GM23338 (cell line): ENCODE data around the gene MPP2. TPM values are rescaled to one million over a fixed set of nuclear protein-coding genes. Genes with fewer than 3 reads are reported as not detected.

Source experiments
- ATAC-seq: fragments of 200-7000 bp; cut with Tn5 transposase; 3 replicates; pipeline ENCODE4 v1.9.1; 2020
- DNase-seq: peaks from one replicate; pipeline ENCODE4 v3.0.0-alpha.2; 2015; ENCODE audit warnings: low spot score
- H2AFZ ChIP-seq: fragments of 200-600 bp; sonication (generic); 2 replicates; pipeline ENCODE4 v1.8.0; 2016; ENCODE audit warnings: antibody characterized with exemption, mild to moderate bottlenecking, moderate library complexity
- H3F3A ChIP-seq: fragments of 200-600 bp; sonication (generic); replicated peaks from 2 replicates; pipeline ENCODE4 v1.8.0; 2017; ENCODE audit warnings: antibody characterized with exemption, mixed run types, low read depth
- H3K27ac ChIP-seq: fragments of 200-600 bp; sonication (generic); 2 replicates; pipeline ENCODE4 v1.6.1; 2016; ENCODE audit warnings: low read depth
- H3K27me3 ChIP-seq: fragments of 200-600 bp; sonication (generic); 2 replicates; pipeline ENCODE4 v1.8.0; 2016; ENCODE audit warnings: mild to moderate bottlenecking, mixed run types, moderate library complexity; ENCODE audit not compliant: insufficient read depth
- H3K36me3 ChIP-seq: fragments of 200-600 bp; sonication (generic); 2 replicates; pipeline ENCODE4 v1.8.0; 2016; ENCODE audit warnings: mild to moderate bottlenecking; ENCODE audit not compliant: insufficient read depth
- H3K4me1 ChIP-seq: fragments of 200-600 bp; sonication (generic); 2 replicates; pipeline ENCODE4 v1.8.0; 2016; ENCODE audit warnings: mild to moderate bottlenecking, moderate library complexity; ENCODE audit not compliant: insufficient read depth
- H3K4me2 ChIP-seq: fragments of 200-600 bp; sonication (generic); 2 replicates; pipeline ENCODE4 v1.7.1; 2017; ENCODE audit warnings: mixed run types
- H3K4me3 ChIP-seq: fragments of 200-600 bp; sonication (generic); 2 replicates; pipeline ENCODE4 v1.6.1; 2016; ENCODE audit warnings: mixed run types
- H3K79me2 ChIP-seq: fragments of 200-600 bp; sonication (generic); replicated peaks from 2 replicates; pipeline ENCODE4 v1.8.0; 2017; ENCODE audit warnings: mild to moderate bottlenecking; ENCODE audit not compliant: insufficient read depth
- H3K9me2 ChIP-seq: fragments of 200-600 bp; sonication (generic); 2 replicates; pipeline ENCODE4 v1.8.0; 2017; ENCODE audit not compliant: insufficient read depth
- H4K20me1 ChIP-seq: fragments of 200-600 bp; sonication (generic); replicated peaks from 2 replicates; pipeline ENCODE4 v1.8.0; 2017; ENCODE audit warnings: mild to moderate bottlenecking; ENCODE audit not compliant: insufficient read depth
- H3K27ac Mint-ChIP-seq: 2 replicates; pipeline ENCODE4 v1.8.0; 2020; ENCODE audit warnings: inconsistent platforms, mild to moderate bottlenecking, moderate library complexity, mixed read lengths
- H3K27me3 Mint-ChIP-seq: 3 replicates; pipeline ENCODE4 v1.8.0; 2022; ENCODE audit warnings: low read depth, mild to moderate bottlenecking, moderate library complexity, mixed read lengths, inconsistent platforms; ENCODE audit not compliant: insufficient read depth, poor library complexity
- H3K36me3 Mint-ChIP-seq: 3 replicates; pipeline ENCODE4 v1.8.0; 2021; ENCODE audit warnings: low read depth, mild to moderate bottlenecking, inconsistent platforms, moderate library complexity, mixed read lengths
- H3K4me1 Mint-ChIP-seq: 3 replicates; pipeline ENCODE4 v1.8.0; 2020; ENCODE audit warnings: mild to moderate bottlenecking, inconsistent platforms, mixed read lengths
- H3K4me3 Mint-ChIP-seq: 3 replicates; pipeline ENCODE4 v1.8.0; 2021; ENCODE audit warnings: moderate library complexity, mild to moderate bottlenecking, inconsistent platforms, mixed read lengths
- H3K9me3 Mint-ChIP-seq: 3 replicates; pipeline ENCODE4 v1.8.0; 2020; ENCODE audit warnings: moderate library complexity, mild to moderate bottlenecking, inconsistent platforms, mixed read lengths
- CREB1 ChIP-seq: fragments of 250-450 bp; sonication (Bioruptor Pico); IDR thresholded peaks from 2 replicates; pipeline ENCODE4 v1.5.0; 2020; ENCODE audit warnings: low read depth, mild to moderate bottlenecking, moderate library complexity
- CTCF ChIP-seq, 2 experiments: fragments of 200-600 bp in 1 of 2; sonication (generic) in 1 of 2; conservative IDR thresholded peaks; 2 replicates each; pipeline versions ENCODE4 v1.5.1 to v1.6.1; 2016 to 2017; ENCODE audit warnings: antibody characterized with exemption in 2 of 2, low read depth in 2 of 2, mild to moderate bottlenecking in 2 of 2, moderate library complexity in 1 of 2
- EZH2 ChIP-seq: fragments of 200-600 bp; sonication (generic); IDR thresholded peaks from one replicate; pipeline ENCODE4 v1.8.0; 2017; ENCODE audit warnings: antibody characterized with exemption, mild to moderate bottlenecking, low read depth; ENCODE audit not compliant: unreplicated experiment
- EZH2phosphoT487 ChIP-seq: fragments of 200-600 bp; sonication (generic); IDR thresholded peaks from one replicate; pipeline ENCODE4 v1.8.1; 2018; ENCODE audit warnings: antibody characterized with exemption; ENCODE audit not compliant: unreplicated experiment
- JUNB ChIP-seq: IDR thresholded peaks from one replicate; pipeline ENCODE4 v1.6.1; 2016; ENCODE audit warnings: antibody characterized with exemption; ENCODE audit not compliant: unreplicated experiment
- POLR2AphosphoS5 ChIP-seq: IDR thresholded peaks from 2 replicates; pipeline ENCODE4 v1.6.1; 2016; ENCODE audit warnings: antibody characterized with exemption, low read depth
- STAT1 ChIP-seq: IDR thresholded peaks from one replicate; pipeline ENCODE4 v1.6.1; 2016; ENCODE audit warnings: antibody characterized with exemption; ENCODE audit not compliant: unreplicated experiment
- ZNF114 ChIP-seq: fragments of 250-450 bp; sonication (Bioruptor Pico); IDR thresholded peaks from 2 replicates; pipeline ENCODE4 v1.5.0; 2020; ENCODE audit warnings: mild to moderate bottlenecking, moderate library complexity
- polyA plus RNA-seq: library from polyadenylated mRNA; unstranded; fragments of >200 nt; fragmentation: Nextera tagmentation; extraction: Ambion mirVana; gene quantifications from 2 replicates; pipeline ENCODE4 v1.2.1, GENCODE V29; 2016
- total RNA-seq: library from RNA; depleted of rRNA; stranded (reverse); fragments of >200 nt; shearing (Covaris generic); gene quantifications from 2 replicates; pipeline ENCODE4 v1.2.3, GENCODE V29; 2014
- TF ChIP-seq, protein P1 (sequence below): IDR thresholded peaks from one replicate; pipeline ENCODE4 v1.6.1; 2018; ENCODE audit warnings: antibody characterized with exemption; ENCODE audit not compliant: unreplicated experiment
- TF ChIP-seq, protein P2 (sequence below): IDR thresholded peaks from 2 replicates; pipeline ENCODE4 v1.6.1; 2016; ENCODE audit warnings: antibody characterized with exemption

Gene MPP2
- total and polyA plus RNA-seq, 2 experiments from 2014 or later, result 7.8 to 20.7 TPM

GRCh38 chr17:43874293-43874692, 33.0 kb downstream of the MPP2 start (continued):
- TF ChIP-seq, protein P1, sequence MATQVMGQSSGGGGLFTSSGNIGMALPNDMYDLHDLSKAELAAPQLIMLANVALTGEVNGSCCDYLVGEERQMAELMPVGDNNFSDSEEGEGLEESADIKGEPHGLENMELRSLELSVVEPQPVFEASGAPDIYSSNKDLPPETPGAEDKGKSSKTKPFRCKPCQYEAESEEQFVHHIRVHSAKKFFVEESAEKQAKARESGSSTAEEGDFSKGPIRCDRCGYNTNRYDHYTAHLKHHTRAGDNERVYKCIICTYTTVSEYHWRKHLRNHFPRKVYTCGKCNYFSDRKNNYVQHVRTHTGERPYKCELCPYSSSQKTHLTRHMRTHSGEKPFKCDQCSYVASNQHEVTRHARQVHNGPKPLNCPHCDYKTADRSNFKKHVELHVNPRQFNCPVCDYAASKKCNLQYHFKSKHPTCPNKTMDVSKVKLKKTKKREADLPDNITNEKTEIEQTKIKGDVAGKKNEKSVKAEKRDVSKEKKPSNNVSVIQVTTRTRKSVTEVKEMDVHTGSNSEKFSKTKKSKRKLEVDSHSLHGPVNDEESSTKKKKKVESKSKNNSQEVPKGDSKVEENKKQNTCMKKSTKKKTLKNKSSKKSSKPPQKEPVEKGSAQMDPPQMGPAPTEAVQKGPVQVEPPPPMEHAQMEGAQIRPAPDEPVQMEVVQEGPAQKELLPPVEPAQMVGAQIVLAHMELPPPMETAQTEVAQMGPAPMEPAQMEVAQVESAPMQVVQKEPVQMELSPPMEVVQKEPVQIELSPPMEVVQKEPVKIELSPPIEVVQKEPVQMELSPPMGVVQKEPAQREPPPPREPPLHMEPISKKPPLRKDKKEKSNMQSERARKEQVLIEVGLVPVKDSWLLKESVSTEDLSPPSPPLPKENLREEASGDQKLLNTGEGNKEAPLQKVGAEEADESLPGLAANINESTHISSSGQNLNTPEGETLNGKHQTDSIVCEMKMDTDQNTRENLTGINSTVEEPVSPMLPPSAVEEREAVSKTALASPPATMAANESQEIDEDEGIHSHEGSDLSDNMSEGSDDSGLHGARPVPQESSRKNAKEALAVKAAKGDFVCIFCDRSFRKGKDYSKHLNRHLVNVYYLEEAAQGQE, result no peak
- no peak for TF ChIP-seq CTCF (conservative IDR thresholded peaks at IDR 0.05; ENCODE audit: low read depth in 2 of 2)
- no peak for TF ChIP-seq CREB1 (CRISPR knock-in tag)

GRCh38 chr17:43873815-43874214, 33.5 kb downstream of the MPP2 start:
- Histone ChIP-seq H3K4me3 (no peak overlapping the region), H3K4me1 (peaks cover 2% of the 10 kb centered on the region; the same call in 1 of the 2 replicates), H3K4me2 (no peak overlapping the region), H3K27me3 (no peaks in the 10 kb centered on the region), H4K20me1 (no peaks in the 10 kb centered on the region), H3K9me2 (no peaks in the 10 kb centered on the region), H3F3A (no peaks in the 10 kb centered on the region), H3K27ac (no peak overlapping the region), H2AFZ (no peak overlapping the region), H3K79me2 (no peaks in the 10 kb centered on the region), H3K36me3 (no peaks in the 10 kb centered on the region)
- no peaks in the 10 kb centered on the region for H3K27me3 Mint-ChIP-seq
- H3K27ac Mint-ChIP-seq, result no peak overlapping the region
- H3K4me3 Mint-ChIP-seq, result no peak overlapping the region
- no peaks in the 10 kb centered on the region for H3K36me3 Mint-ChIP-seq
- no peaks in the 10 kb centered on the region for H3K9me3 Mint-ChIP-seq
- no peak for DNase-seq
- H3K4me1 Mint-ChIP-seq, result peaks cover 4% of the 10 kb centered on the region
- ATAC-seq, result no peak
- TF ChIP-seq, protein P1, result no peak
- TF ChIP-seq EZH2phosphoT487, result no peak
- TF ChIP-seq ZNF114 (CRISPR knock-in tag), result no peak
- no peak for TF ChIP-seq JUNB
- no peak for TF ChIP-seq CTCF (conservative IDR thresholded peaks at IDR 0.05; ENCODE audit: low read depth in 2 of 2)
- TF ChIP-seq EZH2, result no peak
- TF ChIP-seq, protein P2, sequence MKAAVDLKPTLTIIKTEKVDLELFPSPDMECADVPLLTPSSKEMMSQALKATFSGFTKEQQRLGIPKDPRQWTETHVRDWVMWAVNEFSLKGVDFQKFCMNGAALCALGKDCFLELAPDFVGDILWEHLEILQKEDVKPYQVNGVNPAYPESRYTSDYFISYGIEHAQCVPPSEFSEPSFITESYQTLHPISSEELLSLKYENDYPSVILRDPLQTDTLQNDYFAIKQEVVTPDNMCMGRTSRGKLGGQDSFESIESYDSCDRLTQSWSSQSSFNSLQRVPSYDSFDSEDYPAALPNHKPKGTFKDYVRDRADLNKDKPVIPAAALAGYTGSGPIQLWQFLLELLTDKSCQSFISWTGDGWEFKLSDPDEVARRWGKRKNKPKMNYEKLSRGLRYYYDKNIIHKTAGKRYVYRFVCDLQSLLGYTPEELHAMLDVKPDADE, result no peak
- TF ChIP-seq POLR2AphosphoS5, result no peak
- no peak for TF ChIP-seq CREB1 (CRISPR knock-in tag)
- TF ChIP-seq STAT1, result no peak
